ENCODE results near the gene DCUN1D2.

GRCh38 chr13:113429608-113429985 lies 60.9 kb downstream of the DCUN1D2 start:
- TF ChIP-seq POLR2A (IDR thresholded peaks at IDR 0.05) = no peak
- TF ChIP-seq CTCF (IDR thresholded peaks at IDR 0.05) = no peak
